Neural cell (in vitro differentiated cells): ENCODE results near the gene HELZ.
"Not testable (repeated sequence)": the region's sequence is repeated elsewhere in the genome, so short reads cannot be mapped to it uniquely, and the experiment has no call there.

Experiments
- CTCF ChIP-seq: fragments of 450-650 bp; IDR thresholded peaks from 2 replicates; pipeline ENCODE4 v1.5.1; 2014; ENCODE audit warnings: antibody characterized with exemption, mild to moderate bottlenecking, moderate library complexity; ENCODE audit not compliant: poor library complexity, severe bottlenecking
- EZH2 ChIP-seq: fragments of 200-600, 300-800 bp; shearing (Covaris generic), sonication (generic); IDR thresholded peaks from 2 replicates; pipeline ENCODE4 v1.6.1; 2014; ENCODE audit warnings: antibody characterized with exemption, low read length, borderline replicate concordance, mild to moderate bottlenecking; ENCODE audit not compliant: insufficient read depth, poor library complexity, severe bottlenecking
- MXI1 ChIP-seq: fragments of 450-650 bp; conservative IDR thresholded peaks from 2 replicates; pipeline ENCODE4 v1.6.1; 2014; ENCODE audit warnings: antibody characterized with exemption, mild to moderate bottlenecking; ENCODE audit not compliant: poor library complexity, severe bottlenecking
- POLR2AphosphoS5 ChIP-seq: IDR thresholded peaks from 2 replicates; pipeline ENCODE4 v1.6.1; 2012

- TF ChIP-seq POLR2AphosphoS5, CTCF, MXI1, EZH2: not testable (repeated sequence)
These were observed 26.2 kb upstream of the HELZ start for GRCh38 chr17:67271187-67271586.
